IMR-90 (cell line): ENCODE data around the gene PPHLN1. TPM values are rescaled to one million over a fixed set of nuclear protein-coding genes. Genes with fewer than 3 reads are reported as not detected.
A peak's percentile ranks its signal among the peaks of the same experiment; 100 is the strongest.

Source experiments
- ATAC-seq: fragments of 200-7000 bp; cut with Tn5 transposase; 2 replicates; pipeline ENCODE4 v1.9.1; 2020; ENCODE audit warnings: low read depth, mild to moderate bottlenecking, moderate library complexity
- BruUV-seq: library from RNA; stranded (reverse); fragments of 400-500 nt; replicated peaks from 2 replicates; lab custom pipeline; 2021; lab: Mats Ljungman, UMichigan
- CTCF ChIA-PET: fragments of 300-600 bp; formaldehyde crosslinking; extraction: SDS; loops from one replicate; lab custom pipeline; 2021; ENCODE audit warnings: antibody characterized with exemption; lab: Yijun Ruan, JAX
- POLR2A ChIA-PET: fragments of 300-600 bp; sonication (Branson Sonifier 250); formaldehyde crosslinking; loops from one replicate; lab custom pipeline; 2022; ENCODE audit warnings: antibody characterized with exemption; ENCODE audit not compliant: unreplicated experiment; lab: Charles Lee
- DNase-seq: peaks from one replicate; pipeline ENCODE4 v3.0.0; 2013
- H2AFZ ChIP-seq: replicated peaks from 2 replicates; pipeline ENCODE3; 2013; ENCODE audit warnings: low read length, mild to moderate bottlenecking; ENCODE audit not compliant: poor library complexity
- H2AK5ac ChIP-seq: 2 replicates; pipeline ENCODE4 v1.6.1; 2013; ENCODE audit warnings: low read depth, low read length, inconsistent platforms
- H2AK9ac ChIP-seq: replicated peaks from 2 replicates; pipeline ENCODE3; 2013; ENCODE audit warnings: mild to moderate bottlenecking, low read depth, low read length, moderate library complexity; ENCODE audit not compliant: poor library complexity
- H2BK120ac ChIP-seq: 2 replicates; pipeline ENCODE4 v1.6.1; 2013; ENCODE audit warnings: low read depth, low read length, inconsistent platforms
- H2BK15ac ChIP-seq: 3 replicates; pipeline ENCODE4 v1.6.1; 2013; ENCODE audit warnings: low read depth, low read length, inconsistent platforms
- H2BK20ac ChIP-seq: 2 replicates; pipeline ENCODE4 v1.6.1; 2013; ENCODE audit warnings: low read depth, mild to moderate bottlenecking, inconsistent platforms, low read length, moderate library complexity
- H2BK5ac ChIP-seq: 2 replicates; pipeline ENCODE4 v1.6.1; 2013; ENCODE audit warnings: mild to moderate bottlenecking, low read depth, low read length, inconsistent platforms; ENCODE audit not compliant: poor library complexity, severe bottlenecking
- H3K14ac ChIP-seq: replicated peaks from 2 replicates; pipeline ENCODE4 v1.6.1; 2013; ENCODE audit warnings: low read depth, low read length, inconsistent platforms
- H3K18ac ChIP-seq: 2 replicates; pipeline ENCODE4 v1.6.1; 2013; ENCODE audit warnings: low read depth, low read length, control low read depth
- H3K23ac ChIP-seq: 2 replicates; pipeline ENCODE4 v1.6.1; 2013; ENCODE audit warnings: low read depth, low read length, inconsistent platforms
- H3K27ac ChIP-seq: 2 replicates; pipeline ENCODE4 v1.5.1; 2013; ENCODE audit warnings: mild to moderate bottlenecking, control low read depth, low read length; ENCODE audit not compliant: insufficient read depth
- H3K27me3 ChIP-seq: 2 replicates; pipeline ENCODE4 v1.6.1; 2013; ENCODE audit warnings: low read length; ENCODE audit not compliant: control insufficient read depth, insufficient read depth
- H3K36me3 ChIP-seq: 2 replicates; pipeline ENCODE4 v1.6.1; 2013; ENCODE audit warnings: low read length, mixed read lengths; ENCODE audit not compliant: control insufficient read depth, insufficient read depth
- H3K4ac ChIP-seq: 2 replicates; pipeline ENCODE4 v1.6.1; 2013; ENCODE audit warnings: low read depth, low read length, inconsistent platforms
- H3K4me1 ChIP-seq: 2 replicates; pipeline ENCODE4 v1.6.1; 2013; ENCODE audit warnings: low read length, mixed read lengths; ENCODE audit not compliant: control insufficient read depth, insufficient read depth
- H3K4me2 ChIP-seq: 2 replicates; pipeline ENCODE4 v1.6.1; 2013; ENCODE audit warnings: low read depth, mild to moderate bottlenecking, control low read depth, low read length, moderate library complexity
- H3K4me3 ChIP-seq: 2 replicates; pipeline ENCODE4 v1.5.1; 2013; ENCODE audit warnings: low read depth, mild to moderate bottlenecking, control low read depth, low read length, moderate library complexity; ENCODE audit not compliant: insufficient read depth
- H3K56ac ChIP-seq: 2 replicates; pipeline ENCODE4 v1.6.1; 2013; ENCODE audit warnings: low read length, inconsistent platforms; ENCODE audit not compliant: insufficient read depth; ENCODE audit errors: extremely low read depth
- H3K79me1 ChIP-seq, 2 experiments: 2 replicates each; pipeline ENCODE4 v1.6.1; 2013; ENCODE audit warnings: low read length in 2 of 2, inconsistent platforms in 1 of 2, low read depth in 1 of 2
- H3K9ac ChIP-seq: 2 replicates; pipeline ENCODE4 v1.6.1; 2013; ENCODE audit warnings: low read depth, low read length, control low read depth
- H3K9me1 ChIP-seq: 2 replicates; pipeline ENCODE4 v1.6.1; 2013; ENCODE audit warnings: low read length, inconsistent platforms; ENCODE audit not compliant: insufficient read depth
- H3K9me3 ChIP-seq: 2 replicates; pipeline ENCODE4 v1.6.1; 2013; ENCODE audit warnings: low read length; ENCODE audit not compliant: control insufficient read depth, insufficient read depth
- H4K20me1 ChIP-seq: 2 replicates; pipeline ENCODE4 v1.6.1; 2013; ENCODE audit warnings: low read length, inconsistent platforms; ENCODE audit not compliant: insufficient read depth
- H4K5ac ChIP-seq: 2 replicates; pipeline ENCODE4 v1.6.1; 2013; ENCODE audit warnings: mild to moderate bottlenecking, low read depth, low read length, control low read depth
- H4K8ac ChIP-seq, 2 experiments: 2 replicates each; pipeline ENCODE4 v1.6.1; 2013; ENCODE audit warnings: low read depth in 2 of 2, low read length in 2 of 2, control low read depth in 1 of 2, inconsistent platforms in 1 of 2
- H4K91ac ChIP-seq: 2 replicates; pipeline ENCODE4 v1.6.1; 2013; ENCODE audit warnings: low read depth, low read length, inconsistent platforms; ENCODE audit not compliant: insufficient read depth
- CHD1 ChIP-seq: IDR thresholded peaks from 2 replicates; pipeline ENCODE4 v1.6.1; 2012; ENCODE audit warnings: low read depth, low read length, improper control_type of control experiment
- CTCF ChIP-seq: conservative IDR thresholded peaks from 2 replicates; pipeline ENCODE4 v1.5.1; 2012; ENCODE audit warnings: mild to moderate bottlenecking, low read depth, low read length, improper control_type of control experiment
- MXI1 ChIP-seq: IDR thresholded peaks from 2 replicates; pipeline ENCODE4 v1.6.1; 2012; ENCODE audit warnings: low read depth, mild to moderate bottlenecking, low read length, moderate library complexity, borderline replicate concordance
- NFE2L2 ChIP-seq: fragments of 150-350 bp; IDR thresholded peaks from 2 replicates; pipeline ENCODE4 v1.6.1; 2016; ENCODE audit warnings: low read depth, mild to moderate bottlenecking, low read length
- POLR2A ChIP-seq: IDR thresholded peaks from 2 replicates; pipeline ENCODE4 v1.6.1; 2012; ENCODE audit warnings: mild to moderate bottlenecking, low read depth, low read length
- RCOR1 ChIP-seq: IDR thresholded peaks from 2 replicates; pipeline ENCODE4 v1.6.1; 2012; ENCODE audit warnings: mild to moderate bottlenecking, low read length, improper control_type of control experiment; ENCODE audit not compliant: insufficient replicate concordance
- RFX5 ChIP-seq: IDR thresholded peaks from 2 replicates; pipeline ENCODE4 v1.8.0; 2012; ENCODE audit warnings: low read depth, mild to moderate bottlenecking, low read length, moderate library complexity
- USF2 ChIP-seq: fragments of 150-350 bp; IDR thresholded peaks from 2 replicates; pipeline ENCODE4 v1.6.1; 2017; ENCODE audit warnings: mild to moderate bottlenecking, antibody characterized with exemption, low read length, low read depth
- WGBS, 2 experiments: methylation state at CpG; one replicate each; pipeline versions ENCODE4 v1.1.5 to v1.1.7; 2013; ENCODE audit warnings: missing lambda C conversion rate in 2 of 2; ENCODE audit not compliant: insufficient read length in 1 of 2; ENCODE audit errors: extremely low coverage in 2 of 2; 5-methylcytosine and 5-hydroxymethylcytosine counted together
- dilution Hi-C: fragments of 300-500 bp; cut with HindIII; formaldehyde crosslinking; loops from one replicate; pipeline ENCODE4 v1.14.3; 2018; ENCODE audit warnings: low sequenced_read_pairs; ENCODE audit not compliant: unreplicated experiment
- in situ Hi-C: fragments of 300-500 bp; cut with MboI; formaldehyde crosslinking; loops from 3 replicates; pipeline ENCODE4 v1.14.3; 2019; ENCODE audit warnings: low sequenced_read_pairs, inconsistent platforms, mixed read lengths
- intact Hi-C: fragments of 100-400 bp; cut with micrococcal nuclease; formaldehyde crosslinking; loops from 2 replicates; pipeline ENCODE4 v1.10.0; 2022
- polyA plus RNA-seq, 3 experiments: library from polyadenylated mRNA; depleted of rRNA; stranded (reverse); fragments of >200 nt; gene quantifications; 2 replicates each; pipeline ENCODE4 v1.2.3, GENCODE V29; 2012; ENCODE audit warnings: low replicate concordance in 1 of 3
- total RNA-seq: library from RNA; depleted of rRNA; stranded (reverse); fragments of >200 nt; gene quantifications from 2 replicates; pipeline ENCODE4 v1.2.3, GENCODE V29; 2012

The PPHLN1 gene
- total and polyA plus RNA-seq, 2 of the 4 experiments (the other 2 are of a cell fraction) = 50.7 to 54.3 TPM

- ChIA-PET CTCF (no interaction called here), POLR2A (no interaction called here)
- Histone ChIP-seq H4K20me1 (peaks cover 3% of the 10 kb centered on the region; the same call in 1 of the 2 replicates), H4K5ac (no peak overlapping the region), H3K4me2 (no peak overlapping the region), H3K36me3 (peaks cover 25% of the 10 kb centered on the region), H3K9ac (no peak overlapping the region), H3K79me1 (peaks cover 3 to 54% of the 10 kb centered on the region in 2 experiments; a peak in 3 of 4 replicates), H2BK15ac (no peak overlapping the region), H4K8ac (0 out of 4 replicates have a peak overlapping the region, but pooled peaks of 1 of the 2 experiments have one; percentile 16), H3K9me3 (no peaks in the 10 kb centered on the region), H3K56ac (no peak overlapping the region), H2AFZ (no peak overlapping the region), H3K4me1 (peaks cover 8% of the 10 kb centered on the region), H2BK5ac (no peak overlapping the region), H2BK20ac (no peak overlapping the region), H2BK120ac (no peak overlapping the region), H4K91ac (no peak overlapping the region), H3K4me3 (no peak overlapping the region), H3K18ac (no peak overlapping the region), H3K4ac (no peak overlapping the region), H3K27ac (no peak overlapping the region), H3K9me1 (peaks cover 11% of the 10 kb centered on the region; the same call in 1 of the 2 replicates), H3K27me3 (no peaks in the 10 kb centered on the region), H2AK5ac (no peak overlapping the region), H3K14ac (0 out of 2 replicates have a peak overlapping the region, but pooled peaks have one; percentile 21), H3K23ac (no peak overlapping the region; the same call in 1 of the 2 replicates), H2AK9ac (no peak overlapping the region)
- no peak for ATAC-seq
- in situ Hi-C loops (no loop called here), intact Hi-C loops (no loop called here), dilution Hi-C loops (no loop called here)
- BruUV-seq = no TSS peak
- 100% methylated on average over 2 of the region's 7 CpGs; no CpG with 5 or more reads in 1 of the 2 experiments for WGBS, 2 experiments
- no peak for DNase-seq
- TF ChIP-seq NFE2L2 = no peak
- TF ChIP-seq USF2 = no peak
- no peak for TF ChIP-seq CTCF
- no peak for TF ChIP-seq RCOR1
- no peak for TF ChIP-seq POLR2A
- TF ChIP-seq CHD1 = no peak
- no peak for TF ChIP-seq RFX5
- TF ChIP-seq MXI1 = no peak
These were observed 143.6 kb downstream of the PPHLN1 start for GRCh38 chr12:42469355-42470175.
